ENCODE measurements around the gene ENTPD1.

DNA sequence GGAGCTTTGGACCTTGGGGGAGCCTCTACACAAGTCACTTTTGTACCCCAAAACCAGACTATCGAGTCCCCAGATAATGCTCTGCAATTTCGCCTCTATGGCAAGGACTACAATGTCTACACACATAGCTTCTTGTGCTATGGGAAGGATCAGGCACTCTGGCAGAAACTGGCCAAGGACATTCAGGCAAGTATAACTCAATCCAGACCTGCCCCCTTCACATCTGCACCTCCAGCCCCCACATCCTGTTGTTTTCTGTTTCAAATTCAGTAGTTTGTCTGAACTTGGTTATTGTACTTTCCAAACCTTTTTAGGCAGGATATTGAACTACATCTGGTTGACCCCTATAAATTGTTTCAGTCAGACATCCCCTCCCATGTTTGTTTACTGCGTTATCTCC lies 89.4 kb downstream of the ENTPD1 start:
- TF ChIP-seq EZH2 (IDR thresholded peaks at IDR 0.05; ENCODE audit: insufficient read depth, poor library complexity, severe bottlenecking), result no peak
- no peak for TF ChIP-seq EZH2phosphoT487 (IDR thresholded peaks at IDR 0.05; ENCODE audit: insufficient read depth, low read depth)
